ENCODE data around the gene RPP40. TPM values are rescaled to one million over a fixed set of nuclear protein-coding genes. Genes with fewer than 3 reads are reported as not detected.

Gene RPP40
- total and polyA plus RNA-seq, 2 of the 8 experiments (the other 6 are each of a cell fraction or from before 2014, with no cell fraction given): 7.0 to 15.7 TPM

DNA sequence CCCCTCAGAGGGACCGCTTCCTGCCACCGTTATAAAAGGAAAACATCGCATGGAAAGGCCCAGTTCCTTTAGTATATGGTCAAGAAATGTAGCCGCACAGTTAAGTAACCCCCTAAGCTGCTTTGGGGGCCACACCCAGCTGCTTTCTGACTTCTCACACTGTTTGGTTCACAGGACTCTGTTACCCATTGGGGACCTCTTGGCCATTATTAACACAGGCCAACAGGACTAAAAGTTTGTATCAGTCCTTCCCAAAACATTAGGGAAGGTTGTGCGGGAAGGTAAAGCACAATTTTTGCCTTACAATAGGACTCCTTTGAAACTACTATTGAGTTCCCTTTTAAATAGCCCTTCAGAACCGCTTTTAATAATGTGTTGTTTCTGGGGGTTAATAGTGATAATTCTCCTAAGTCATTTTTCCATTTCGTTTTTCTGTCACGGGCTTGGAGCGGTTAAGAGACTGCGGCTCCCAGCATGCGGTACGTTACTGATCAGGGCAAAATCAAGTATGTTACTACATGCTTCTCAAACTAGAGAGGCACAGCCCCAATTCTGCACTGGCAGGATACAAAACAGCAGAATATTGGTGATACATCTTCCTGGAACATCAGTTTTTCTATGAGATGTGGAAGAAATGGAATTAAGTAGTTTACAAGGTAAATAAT lies 668 bp upstream of the RPP40 start:
- no peak overlapping the region for H3K27ac ChIP-seq (ENCODE audit: low read depth, low read length)
- H3K4me1 ChIP-seq (replicated peaks in 1 of 4; ENCODE audit: control insufficient read depth in 3 of 4, insufficient read depth in 4 of 4, low read length in 3 of 4): peaks cover 0 to 5% (median under 1%) of the 10 kb centered on the region in 4 experiments; a peak in 2 of 7 replicates
- H3K23me2 ChIP-seq (ENCODE audit: low read depth, low read length): no peaks in the 10 kb centered on the region
- 0 out of 2 replicates have a peak overlapping the region, but pooled peaks have one; percentile 40 for H2BK5ac ChIP-seq (ENCODE audit: low read depth, low read length)
- no peak overlapping the region for H3K56ac ChIP-seq (replicated peaks; ENCODE audit: insufficient read length, low read depth, low read length)
- H2BK120ac ChIP-seq (replicated peaks; ENCODE audit: low read depth, low read length): no peak overlapping the region
- ChIA-PET CTCF (ENCODE audit: partially characterized antibody) (interaction anchor here (1.0 to 1.8 kb wide), 5 partner anchors 9 to 48 kb away, joined by 3 to 6 read pairs (median 4); no protein-coding TSS in a partner anchor), POLR2A (ENCODE audit: partially characterized antibody) (interaction anchor here (0.9 to 1.9 kb wide), 2 partner anchors 14 to 30 kb away, joined by 4 to 7 read pairs; no protein-coding TSS in a partner anchor)
- H3K36me3 ChIP-seq (ENCODE audit: control insufficient read depth in 2 of 4, insufficient read depth in 4 of 4, low read length in 3 of 4): peaks cover 0 to 5% (median 2%) of the 10 kb centered on the region in 4 experiments; a peak in 2 of 8 replicates
- no peak overlapping the region for H2BK20ac ChIP-seq (ENCODE audit: low read length)
- TF ChIP-seq GABPA (IDR thresholded peaks at IDR 0.05; ENCODE audit: borderline replicate concordance, insufficient read depth, low read length): no peak
- no peak for TF ChIP-seq BACH1 (IDR thresholded peaks at IDR 0.05; ENCODE audit: low read length)
- TF ChIP-seq KDM4A (IDR thresholded peaks at IDR 0.05; ENCODE audit: low read depth, low read length, severe bottlenecking): no peak
- TF ChIP-seq, protein P1, sequence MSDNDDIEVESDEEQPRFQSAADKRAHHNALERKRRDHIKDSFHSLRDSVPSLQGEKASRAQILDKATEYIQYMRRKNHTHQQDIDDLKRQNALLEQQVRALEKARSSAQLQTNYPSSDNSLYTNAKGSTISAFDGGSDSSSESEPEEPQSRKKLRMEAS (IDR thresholded peaks at IDR 0.05): no peak
- no peak for TF ChIP-seq RXRA (IDR thresholded peaks at IDR 0.05; ENCODE audit: insufficient read depth, low read depth, low read length)
- TF ChIP-seq YY1 (IDR thresholded peaks at IDR 0.05; ENCODE audit: low read depth, low read length): no peak
- 58% methylated on average over 12 of the region's 12 CpGs; no CpG with 5 or more reads in 1 of the 2 experiments for WGBS, 2 experiments (ENCODE audit: extremely low coverage in 1 of 2, insufficient coverage in 1 of 2, insufficient read length in 1 of 2, insufficient replicate concordance in 2 of 2, low coverage in 1 of 2, low lambda C conversion rate in 2 of 2, missing lambda C conversion rate in 1 of 2)
- no peak overlapping the region for H2BK12ac ChIP-seq (ENCODE audit: low read depth, low read length)
- H3K9me3 ChIP-seq (ENCODE audit: insufficient read depth in 2 of 2, low read depth in 1 of 2, low read length in 1 of 2): no peaks in the 10 kb centered on the region; a peak in 1 of 4 replicates
- no peak overlapping the region for H3K14ac ChIP-seq (ENCODE audit: insufficient read length)
- peak overlapping the region; percentile 55; the same call in 1 of the 2 replicates for H2BK15ac ChIP-seq (ENCODE audit: low read length)
- no peak overlapping the region for H4K91ac ChIP-seq (replicated peaks; ENCODE audit: insufficient read length, low read length)
- DNase-seq (ENCODE audit: low read depth in 1 of 2, low spot score in 2 of 2) (peak in 1 of 2 experiments; percentile 26), FAIRE-seq (no peak)
- H3K9ac ChIP-seq (replicated peaks in 1 of 4; ENCODE audit: extremely low read depth in 1 of 4, low read depth in 3 of 4, low read length in 3 of 4): peak overlapping the region in 1 of 4 experiments; percentile 53; a peak in 1 of 7 replicates
- H2AK5ac ChIP-seq (ENCODE audit: low read depth, low read length): no peak overlapping the region
- no peak overlapping the region for H4K8ac ChIP-seq (ENCODE audit: extremely low read depth, insufficient read depth, low read length)
- peak overlapping the region; percentile 92 for H2AFZ ChIP-seq (ENCODE audit: low read length)
- H3K4ac ChIP-seq (replicated peaks; ENCODE audit: insufficient read length, low read depth, low read length): no peak overlapping the region
- no peaks in the 10 kb centered on the region for H3K79me1 ChIP-seq (ENCODE audit: low read depth, low read length)
- peak overlapping the region; percentile 65 to 86 (median 70) for H3K4me3 ChIP-seq (ENCODE audit: extremely low read depth in 1 of 4, insufficient read depth in 2 of 4, low read depth in 3 of 4, low read length in 4 of 4)
- H3K79me2 ChIP-seq (ENCODE audit: control insufficient read depth in 1 of 2, insufficient read depth in 2 of 2, low read length in 2 of 2): no peaks in the 10 kb centered on the region
- H3K4me2 ChIP-seq (ENCODE audit: insufficient read depth in 1 of 2, low read depth in 2 of 2, low read length in 2 of 2): peak overlapping the region; percentile 62 to 78
- H3K18ac ChIP-seq (ENCODE audit: extremely low read depth, low read length): 0 out of 2 replicates have a peak overlapping the region, but pooled peaks have one; percentile 9
- no peak overlapping the region for H3K23ac ChIP-seq (ENCODE audit: insufficient read length)
- no peaks in the 10 kb centered on the region for H4K20me1 ChIP-seq (replicated peaks in 1 of 2; ENCODE audit: control insufficient read depth in 1 of 2, insufficient read depth in 2 of 2, low read length in 2 of 2)
- no peaks in the 10 kb centered on the region; a peak in 1 of 7 replicates for H3K27me3 ChIP-seq (replicated peaks in 1 of 4; ENCODE audit: control insufficient read depth in 3 of 4, extremely low read depth in 1 of 4, insufficient read depth in 3 of 4, low read length in 3 of 4)
- no peak overlapping the region for H4K5ac ChIP-seq (ENCODE audit: insufficient read length, low read depth, low read length)
